Measurements from ENCODE around the gene TANK. TPM values are rescaled to one million over a fixed set of nuclear protein-coding genes. Genes with fewer than 3 reads are reported as not detected.

TANK gene
- total RNA-seq, 2 experiments from 2014 or later = 43.4 to 64.9 TPM

- H3K4me2 ChIP-seq (ENCODE audit: low read length) = no peak overlapping the region
- TF ChIP-seq EZH2phosphoT487 (IDR thresholded peaks at IDR 0.05; ENCODE audit: borderline replicate concordance, low read depth, low read length) (no peak), CTCF (conservative IDR thresholded peaks at IDR 0.05; ENCODE audit: low read length) (no peak)
- H3K36me3 ChIP-seq (ENCODE audit: insufficient read depth, low read length) = peaks cover 39% of the 10 kb centered on the region
- no peaks in the 10 kb centered on the region for H3K4me1 ChIP-seq (ENCODE audit: insufficient read depth, low read length, poor library complexity, severe bottlenecking)
- no peak overlapping the region for H3K27ac ChIP-seq (ENCODE audit: low read depth, low read length, poor library complexity, severe bottlenecking)
- no peaks in the 10 kb centered on the region for H3K79me2 ChIP-seq (ENCODE audit: insufficient read depth, low read depth, low read length)
- no peaks in the 10 kb centered on the region for H3K9me3 ChIP-seq (ENCODE audit: low read length)
- no peak for DNase-seq (ENCODE audit: low spot score)
- ChIA-PET POLR2A (interaction anchor here (0.6 kb wide), 1 partner anchor 10 kb away, joined by 3 read pairs; no protein-coding TSS in a partner anchor), CTCF (ENCODE audit: unreplicated experiment) (no interaction called here)
- H3K9me2 ChIP-seq (ENCODE audit: insufficient read depth, low read length) = no peaks in the 10 kb centered on the region
- H3K4me3 ChIP-seq (ENCODE audit: low read depth, low read length, poor library complexity, severe bottlenecking) = no peak overlapping the region
- H2AFZ ChIP-seq (ENCODE audit: low read length) = no peak overlapping the region
- H4K20me1 ChIP-seq (ENCODE audit: insufficient read depth, low read length) = no peaks in the 10 kb centered on the region
- no TSS peak for BruUV-seq (replicated peaks)
- intact Hi-C loops (cut with micrococcal nuclease; ENCODE audit: unreplicated experiment) = no loop called here
These were observed 48.4 kb downstream of the TANK start for GRCh38 chr2:161208527-161209139.

- ChIA-PET POLR2A (interaction anchor here (0.9 to 1.6 kb wide), 3 partner anchors 8 to 16 kb away, joined by 3 to 5 read pairs (median 3); no protein-coding TSS in a partner anchor), CTCF (ENCODE audit: unreplicated experiment) (no interaction called here)
- no peak overlapping the region for H3K4me2 ChIP-seq (ENCODE audit: low read length)
- intact Hi-C loops (cut with micrococcal nuclease; ENCODE audit: unreplicated experiment) = no loop called here
- DNase-seq (ENCODE audit: low spot score) = no peak
- no peaks in the 10 kb centered on the region for H3K79me2 ChIP-seq (ENCODE audit: insufficient read depth, low read depth, low read length)
- TF ChIP-seq CTCF (conservative IDR thresholded peaks at IDR 0.05; ENCODE audit: low read length) (no peak), EZH2phosphoT487 (IDR thresholded peaks at IDR 0.05; ENCODE audit: borderline replicate concordance, low read depth, low read length) (no peak)
- no peaks in the 10 kb centered on the region for H4K20me1 ChIP-seq (ENCODE audit: insufficient read depth, low read length)
- no peaks in the 10 kb centered on the region for H3K4me1 ChIP-seq (ENCODE audit: insufficient read depth, low read length, poor library complexity, severe bottlenecking)
- H3K27ac ChIP-seq (ENCODE audit: low read depth, low read length, poor library complexity, severe bottlenecking) = no peak overlapping the region
- no peak overlapping the region for H3K4me3 ChIP-seq (ENCODE audit: low read depth, low read length, poor library complexity, severe bottlenecking)
- H3K9me3 ChIP-seq (ENCODE audit: low read length) = no peaks in the 10 kb centered on the region
- BruUV-seq (replicated peaks) = no TSS peak
- H3K9me2 ChIP-seq (ENCODE audit: insufficient read depth, low read length) = no peaks in the 10 kb centered on the region
- no peak overlapping the region for H2AFZ ChIP-seq (ENCODE audit: low read length)
- peaks cover 36% of the 10 kb centered on the region for H3K36me3 ChIP-seq (ENCODE audit: insufficient read depth, low read length)
These were observed 49.7 kb downstream of the TANK start for GRCh38 chr2:161209902-161210301.

- intact Hi-C loops (cut with micrococcal nuclease; ENCODE audit: unreplicated experiment) = no loop called here
- Histone ChIP-seq H3K27ac (ENCODE audit: low read depth, low read length, poor library complexity, severe bottlenecking) (no peak overlapping the region), H3K9me3 (ENCODE audit: low read length) (no peaks in the 10 kb centered on the region), H3K4me2 (ENCODE audit: low read length) (no peak overlapping the region), H2AFZ (ENCODE audit: low read length) (no peak overlapping the region), H3K4me1 (ENCODE audit: insufficient read depth, low read length, poor library complexity, severe bottlenecking) (peaks cover 9% of the 10 kb centered on the region), H3K36me3 (ENCODE audit: insufficient read depth, low read length) (peaks cover 10% of the 10 kb centered on the region; the same call in 1 of the 2 replicates), H3K4me3 (ENCODE audit: low read depth, low read length, poor library complexity, severe bottlenecking) (no peak overlapping the region), H3K79me2 (ENCODE audit: insufficient read depth, low read depth, low read length) (no peaks in the 10 kb centered on the region), H3K9me2 (ENCODE audit: insufficient read depth, low read length) (no peaks in the 10 kb centered on the region), H4K20me1 (ENCODE audit: insufficient read depth, low read length) (no peaks in the 10 kb centered on the region)
- POLR2A ChIA-PET = interaction anchor here (0.8 to 1.5 kb wide), 6 partner anchors 11 to 101 kb away, joined by 3 to 5 read pairs (median 4); no protein-coding TSS in a partner anchor
- no peak for TF ChIP-seq EZH2phosphoT487 (IDR thresholded peaks at IDR 0.05; ENCODE audit: borderline replicate concordance, low read depth, low read length)
- TF ChIP-seq CTCF (conservative IDR thresholded peaks at IDR 0.05; ENCODE audit: low read length) = no peak
- CTCF ChIA-PET (ENCODE audit: unreplicated experiment) = no interaction called here
- DNase-seq (ENCODE audit: low spot score) = no peak
- BruUV-seq (replicated peaks) = no TSS peak
These were observed 57.5 kb downstream of the TANK start for GRCh38 chr2:161217597-161218185.

All from OCI-LY7 (cell line).